HepG2 (cell line): Measurements from ENCODE around the gene MUC13. TPM values are rescaled to one million over a fixed set of nuclear protein-coding genes. Genes with fewer than 3 reads are reported as not detected.
A peak's percentile ranks its signal among the peaks of the same experiment; 100 is the strongest.

Source experiments
- ARNTL ChIP-seq: sonication (generic); formaldehyde crosslinking; IDR thresholded peaks from 2 replicates; pipeline ENCODE4 v1.4.0; 2020; ENCODE audit warnings: mild to moderate bottlenecking, missing genetic modification reagents
- CBX5 ChIP-seq: sonication (generic); formaldehyde crosslinking; IDR thresholded peaks from 2 replicates; pipeline ENCODE4 v1.4.0; 2020; ENCODE audit warnings: missing genetic modification reagents, borderline replicate concordance
- ELF1 ChIP-seq: sonication (generic); formaldehyde crosslinking; IDR thresholded peaks from 2 replicates; pipeline ENCODE4 v1.4.0; 2020; ENCODE audit warnings: missing genetic modification reagents
- ETV6 ChIP-seq: sonication (generic); formaldehyde crosslinking; conservative IDR thresholded peaks from 2 replicates; pipeline ENCODE4 v1.4.0; 2020; ENCODE audit warnings: missing genetic modification reagents
- FOSL1 ChIP-seq: sonication (generic); formaldehyde crosslinking; IDR thresholded peaks from 2 replicates; pipeline ENCODE4 v1.9.0; 2021; ENCODE audit warnings: missing genetic modification reagents, borderline replicate concordance
- FOXA3 ChIP-seq: IDR thresholded peaks from 2 replicates; pipeline ENCODE4 v1.6.1; 2016; ENCODE audit warnings: missing genetic modification reagents, missing compliant biosample characterization
- FOXO1 ChIP-seq: sonication (generic); formaldehyde crosslinking; IDR thresholded peaks from 2 replicates; pipeline ENCODE4 v1.4.0; 2020; ENCODE audit warnings: missing genetic modification reagents
- HDAC1 ChIP-seq: sonication (generic); formaldehyde crosslinking; IDR thresholded peaks from 2 replicates; pipeline ENCODE4 v1.5.1; 2020; ENCODE audit warnings: mild to moderate bottlenecking, missing genetic modification reagents
- HMG20B ChIP-seq: conservative IDR thresholded peaks from 2 replicates; pipeline ENCODE4 v1.6.1; 2016; ENCODE audit warnings: missing genetic modification reagents, missing compliant biosample characterization
- HMGA1 ChIP-seq: sonication (generic); formaldehyde crosslinking; conservative IDR thresholded peaks from 2 replicates; pipeline ENCODE4 v1.4.0; 2020; ENCODE audit warnings: missing genetic modification reagents
- HNF4A ChIP-seq: sonication (generic); formaldehyde crosslinking; IDR thresholded peaks from 2 replicates; pipeline ENCODE4 v1.4.0; 2020; ENCODE audit warnings: missing genetic modification reagents
- HOXA5 ChIP-seq: sonication (generic); formaldehyde crosslinking; IDR thresholded peaks from 2 replicates; pipeline ENCODE4 v1.4.0; 2020; ENCODE audit warnings: missing genetic modification reagents
- JARID2 ChIP-seq: sonication (generic); formaldehyde crosslinking; IDR thresholded peaks from 2 replicates; pipeline ENCODE4 v1.8.1; 2023; ENCODE audit warnings: missing genetic modification reagents, inconsistent platforms; ENCODE audit not compliant: insufficient replicate concordance
- JUN ChIP-seq: sonication (generic); formaldehyde crosslinking; IDR thresholded peaks from 2 replicates; pipeline ENCODE4 v1.4.0; 2020; ENCODE audit warnings: mild to moderate bottlenecking, missing genetic modification reagents
- KDM6A ChIP-seq: IDR thresholded peaks from 2 replicates; pipeline ENCODE4 v1.6.1; 2016; ENCODE audit warnings: low read depth
- MBNL3 ChIP-seq: fragments of 250-450 bp; sonication (Bioruptor Pico); conservative IDR thresholded peaks from 2 replicates; pipeline ENCODE4 v1.8.0; 2022; ENCODE audit warnings: mild to moderate bottlenecking, inconsistent platforms
- MEIS2 ChIP-seq: sonication (generic); formaldehyde crosslinking; IDR thresholded peaks from 2 replicates; pipeline ENCODE4 v1.9.0; 2021; ENCODE audit warnings: mild to moderate bottlenecking, missing genetic modification reagents
- NCOR1 ChIP-seq: fragments of 200-600 bp; sonication (generic); IDR thresholded peaks from 2 replicates; pipeline ENCODE4 v1.7.0; 2017; ENCODE audit warnings: antibody characterized with exemption, low read length, borderline replicate concordance
- POLR2A ChIP-seq, 2 experiments: IDR thresholded peaks; 2 replicates each; pipeline ENCODE4 v1.6.1; 2011; ENCODE audit warnings: low read depth in 2 of 2, low read length in 2 of 2, mild to moderate bottlenecking in 1 of 2, moderate library complexity in 1 of 2; ENCODE audit not compliant: insufficient read depth in 1 of 2
- SOX6 ChIP-seq, 2 experiments: fragments of 450-650 bp in 1 of 2; sonication (generic) in 1 of 2; formaldehyde crosslinking in 1 of 2; IDR thresholded peaks; 2 replicates each; pipeline versions ENCODE4 v1.4.0 to v1.6.1; 2017 to 2020; ENCODE audit warnings: antibody characterized with exemption in 1 of 2, mild to moderate bottlenecking in 1 of 2, missing genetic modification reagents in 1 of 2
- TBX2 ChIP-seq: sonication (generic); formaldehyde crosslinking; IDR thresholded peaks from 2 replicates; pipeline ENCODE4 v1.5.0; 2020; ENCODE audit warnings: missing genetic modification reagents, mild to moderate bottlenecking, borderline replicate concordance
- TBX3 ChIP-seq: fragments of 450-650 bp; IDR thresholded peaks from 2 replicates; pipeline ENCODE4 v1.6.1; 2017; ENCODE audit warnings: antibody characterized with exemption, mild to moderate bottlenecking, inconsistent platforms, borderline replicate concordance
- ZNF3 ChIP-seq: IDR thresholded peaks from 2 replicates; pipeline ENCODE4 v1.7.0; 2017; ENCODE audit warnings: inconsistent platforms
- ZNF441 ChIP-seq: sonication (generic); formaldehyde crosslinking; IDR thresholded peaks from 2 replicates; pipeline ENCODE4 v1.7.0; 2021; ENCODE audit warnings: missing genetic modification reagents, borderline replicate concordance
- ZNF549 ChIP-seq: sonication (generic); formaldehyde crosslinking; IDR thresholded peaks from 2 replicates; pipeline ENCODE4 v1.5.0; 2020; ENCODE audit warnings: missing genetic modification reagents
- ZNF644 ChIP-seq: IDR thresholded peaks from 2 replicates; pipeline ENCODE4 v1.6.1; 2016; ENCODE audit warnings: low read depth
- ZNF839 ChIP-seq: sonication (generic); formaldehyde crosslinking; IDR thresholded peaks from 2 replicates; pipeline ENCODE4 v1.4.0; 2020; ENCODE audit warnings: missing genetic modification reagents, mild to moderate bottlenecking, borderline replicate concordance
- polyA plus RNA-seq, 8 experiments: library from polyadenylated mRNA; depleted of rRNA in 3 of 8; stranded (reverse) in 7 of 8; unstranded in 1 of 8; fragments of >200 nt; fragmentation: Illumina TruSeq in 4 of 8; extraction: Trizol in 4 of 8; gene quantifications; 2 replicates each; pipeline versions ENCODE4 v1.2.1 to v1.2.3, GENCODE V29; 2011 to 2016; ENCODE audit warnings: low read depth in 4 of 8, missing spikeins in 1 of 8, mixed read lengths in 1 of 8; ENCODE audit not compliant: insufficient read depth in 1 of 8
- total RNA-seq, 5 experiments: library from RNA; depleted of rRNA; stranded (reverse); fragments of >200 nt; fragmentation: Illumina TruSeq; extraction: Trizol; gene quantifications; 2 replicates each; pipeline ENCODE4 v1.2.3, GENCODE V29; 2016; ENCODE audit warnings: low read depth in 1 of 5
- TF ChIP-seq, protein P1 (sequence below): sonication (generic); formaldehyde crosslinking; IDR thresholded peaks from 2 replicates; pipeline ENCODE4 v1.5.0; 2020; ENCODE audit warnings: mild to moderate bottlenecking, missing genetic modification reagents
- TF ChIP-seq, protein P2 (sequence below): IDR thresholded peaks from 2 replicates; pipeline ENCODE4 v1.6.1; 2012; ENCODE audit warnings: low read depth, low read length, improper control_type of control experiment

MUC13 gene
- total and polyA plus RNA-seq, 2 of the 13 experiments (the other 11 are each of a cell fraction or from before 2014, with no cell fraction given), result 0.04 to 1.2 TPM

GRCh38 chr3:124878561-124879336, 55.8 kb downstream of the MUC13 start (continued):
- TF ChIP-seq, protein P1, sequence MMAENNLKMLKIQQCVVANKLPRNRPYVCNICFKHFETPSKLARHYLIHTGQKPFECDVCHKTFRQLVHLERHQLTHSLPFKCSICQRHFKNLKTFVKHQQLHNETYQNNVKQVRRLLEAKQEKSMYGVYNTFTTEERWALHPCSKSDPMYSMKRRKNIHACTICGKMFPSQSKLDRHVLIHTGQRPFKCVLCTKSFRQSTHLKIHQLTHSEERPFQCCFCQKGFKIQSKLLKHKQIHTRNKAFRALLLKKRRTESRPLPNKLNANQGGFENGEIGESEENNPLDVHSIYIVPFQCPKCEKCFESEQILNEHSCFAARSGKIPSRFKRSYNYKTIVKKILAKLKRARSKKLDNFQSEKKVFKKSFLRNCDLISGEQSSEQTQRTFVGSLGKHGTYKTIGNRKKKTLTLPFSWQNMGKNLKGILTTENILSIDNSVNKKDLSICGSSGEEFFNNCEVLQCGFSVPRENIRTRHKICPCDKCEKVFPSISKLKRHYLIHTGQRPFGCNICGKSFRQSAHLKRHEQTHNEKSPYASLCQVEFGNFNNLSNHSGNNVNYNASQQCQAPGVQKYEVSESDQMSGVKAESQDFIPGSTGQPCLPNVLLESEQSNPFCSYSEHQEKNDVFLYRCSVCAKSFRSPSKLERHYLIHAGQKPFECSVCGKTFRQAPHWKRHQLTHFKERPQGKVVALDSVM (CRISPR knock-in tag), result peak; percentile 99
- TF ChIP-seq MEIS2 (CRISPR knock-in tag) (peak; percentile 73; the same call in 1 of the 2 replicates), HMG20B (0 out of 2 replicates have a peak, but pooled peaks have one; percentile 23), FOXA3 (CRISPR knock-in tag) (peak; percentile 78), TBX3 (no peak), FOXO1 (CRISPR knock-in tag) (peak; percentile 71; the same call in 1 of the 2 replicates), CBX5 (CRISPR knock-in tag) (peak; percentile 69; the same call in 1 of the 2 replicates), TBX2 (CRISPR knock-in tag) (peak; percentile 70; the same call in 1 of the 2 replicates), ZNF549 (CRISPR knock-in tag) (no peak), ETV6 (0 out of 2 replicates have a peak, but pooled peaks have one; percentile 23), ZNF3 (CRISPR knock-in tag) (peak; percentile 49; the same call in 1 of the 2 replicates), KDM6A (peak; percentile 15; the same call in 1 of the 2 replicates), ZNF644 (CRISPR knock-in tag) (peak; percentile 60), SOX6 (IDR thresholded peaks at IDR 0.05) (no peak), SOX6 (CRISPR knock-in tag; IDR thresholded peaks at IDR 0.05) (peak; percentile 55), HMGA1 (CRISPR knock-in tag) (no peak), ZNF441 (no peak; the same call in 1 of the 2 replicates), FOSL1 (CRISPR knock-in tag) (peak; percentile 79), JARID2 (peak; percentile 53), HNF4A (CRISPR knock-in tag) (peak; percentile 54), MBNL3 (no peak), JUN (CRISPR knock-in tag) (peak; percentile 54; the same call in 1 of the 2 replicates), NCOR1 (peak; percentile 54; the same call in 1 of the 2 replicates), ELF1 (CRISPR knock-in tag) (peak; percentile 49), POLR2A (IDR thresholded peaks at IDR 0.05; ENCODE audit: insufficient read depth in 1 of 2, low read depth in 2 of 2, low read length in 2 of 2) (0 out of 4 replicates have a peak, but pooled peaks of 1 of the 2 experiments have one; percentile 26), ZNF839 (CRISPR knock-in tag) (no peak), ARNTL (CRISPR knock-in tag) (peak; percentile 66; the same call in 1 of the 2 replicates), HOXA5 (CRISPR knock-in tag) (0 out of 2 replicates have a peak, but pooled peaks have one; percentile 30), HDAC1 (CRISPR knock-in tag) (peak; percentile 44)
- TF ChIP-seq, protein P2, sequence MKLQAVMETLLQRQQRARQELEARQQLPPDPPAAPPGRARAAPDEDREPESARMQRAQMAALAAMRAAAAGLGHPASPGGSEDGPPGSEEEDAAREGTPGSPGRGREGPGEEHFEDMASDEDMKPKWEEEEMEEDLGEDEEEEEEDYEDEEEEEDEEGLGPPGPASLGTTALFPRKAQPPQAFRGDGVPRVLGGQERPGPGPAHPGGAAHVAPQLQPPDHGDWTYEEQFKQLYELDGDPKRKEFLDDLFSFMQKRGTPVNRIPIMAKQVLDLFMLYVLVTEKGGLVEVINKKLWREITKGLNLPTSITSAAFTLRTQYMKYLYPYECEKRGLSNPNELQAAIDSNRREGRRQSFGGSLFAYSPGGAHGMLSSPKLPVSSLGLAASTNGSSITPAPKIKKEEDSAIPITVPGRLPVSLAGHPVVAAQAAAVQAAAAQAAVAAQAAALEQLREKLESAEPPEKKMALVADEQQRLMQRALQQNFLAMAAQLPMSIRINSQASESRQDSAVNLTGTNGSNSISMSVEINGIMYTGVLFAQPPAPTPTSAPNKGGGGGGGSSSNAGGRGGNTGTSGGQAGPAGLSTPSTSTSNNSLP, result peak; percentile 81
